GM12891 (cell line): ENCODE results near the gene TANC1.

Experiments used
- PAX5 ChIP-seq: IDR thresholded peaks from 2 replicates; pipeline ENCODE4 v1.6.1; 2011; ENCODE audit warnings: low read length, moderate library complexity, mild to moderate bottlenecking; ENCODE audit not compliant: insufficient read depth, severe bottlenecking
- POLR2A ChIP-seq: IDR thresholded peaks from 2 replicates; pipeline ENCODE4 v1.6.1; 2011; ENCODE audit warnings: low read depth, low read length, control low read depth
- POLR2AphosphoS5 ChIP-seq: IDR thresholded peaks from 2 replicates; pipeline ENCODE4 v1.6.1; 2011; ENCODE audit warnings: low read depth, low read length, control low read depth
- POU2F2 ChIP-seq: IDR thresholded peaks from 2 replicates; pipeline ENCODE4 v1.6.1; 2011; ENCODE audit warnings: low read depth, mild to moderate bottlenecking, control low read depth, low read length, moderate library complexity
- TAF1 ChIP-seq: IDR thresholded peaks from 2 replicates; pipeline ENCODE4 v1.6.1; 2011; ENCODE audit warnings: low read depth, low read length, control low read depth

DNA sequence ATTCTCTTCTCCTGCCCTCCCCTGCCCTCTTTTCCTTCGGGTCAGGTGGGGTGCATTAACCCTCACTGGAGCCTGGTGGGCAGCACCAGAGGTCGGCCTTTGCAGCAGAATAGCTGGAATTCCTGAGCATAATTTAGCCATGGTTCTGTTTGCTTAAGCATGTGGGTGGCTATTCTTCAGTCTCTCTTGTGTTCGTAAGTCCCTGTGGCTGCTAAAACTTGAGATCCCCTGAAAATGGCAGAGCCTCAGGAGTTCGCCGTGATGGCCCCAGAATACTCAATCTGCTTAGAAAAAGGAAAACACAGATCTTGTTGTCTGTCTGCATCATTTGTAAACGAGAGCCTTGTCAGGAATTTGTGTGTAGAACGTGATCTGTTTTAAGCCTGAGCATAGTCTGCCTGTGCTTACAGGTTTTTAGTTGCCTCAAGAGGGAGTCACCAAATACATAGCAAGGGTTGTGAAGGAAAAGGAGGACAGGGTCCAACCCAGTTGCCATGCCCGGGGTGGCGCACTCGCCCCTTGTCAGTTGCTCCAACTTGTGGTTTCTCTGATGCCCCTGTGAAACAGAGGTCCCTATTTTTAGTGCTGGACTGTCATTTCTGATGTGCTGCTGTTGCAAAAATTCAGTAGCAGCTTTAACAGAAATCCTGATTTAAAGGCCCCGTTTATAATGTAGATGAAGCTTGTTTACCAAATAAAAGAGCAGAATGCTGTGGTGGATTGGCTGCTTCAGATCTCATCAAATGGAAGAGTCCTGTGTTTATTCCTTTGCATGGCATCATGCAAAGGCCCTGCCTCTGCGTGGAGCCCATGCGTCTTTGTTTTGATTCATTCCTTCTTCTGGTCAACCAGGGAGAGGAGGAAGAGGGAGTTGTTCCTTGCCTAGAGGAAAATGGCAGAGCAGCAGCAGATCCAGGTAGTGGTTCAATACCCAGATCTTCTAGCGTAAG lies 243.3 kb downstream of the TANC1 start:
- TF ChIP-seq POLR2A, result no peak
- no peak for TF ChIP-seq TAF1
- TF ChIP-seq POLR2AphosphoS5, result no peak
- no peak for TF ChIP-seq PAX5
- no peak for TF ChIP-seq POU2F2
